Mesenchymal stem cell (in vitro differentiated cells and primary cell): Measurements from ENCODE around the gene DONSON. TPM values are rescaled to one million over a fixed set of nuclear protein-coding genes. Genes with fewer than 3 reads are reported as not detected.
A peak's percentile ranks its signal among the peaks of the same experiment; 100 is the strongest.
"Not testable (repeated sequence)": the region's sequence is repeated elsewhere in the genome, so short reads cannot be mapped to it uniquely, and the experiment has no call there.

ENCODE experiments used
- DNase-seq: peaks from one replicate; pipeline ENCODE4 v3.0.0-alpha.2; 2013
- H2AFZ ChIP-seq: one replicate; pipeline ENCODE4 v1.6.1; 2013; ENCODE audit warnings: low read depth, mild to moderate bottlenecking, control low read depth, inconsistent platforms, low read length, moderate library complexity
- H2AK5ac ChIP-seq: 2 replicates; pipeline ENCODE4 v1.6.1; 2013; ENCODE audit warnings: low read length, moderate library complexity, mild to moderate bottlenecking, inconsistent platforms; ENCODE audit not compliant: severe bottlenecking
- H2BK120ac ChIP-seq: one replicate; pipeline ENCODE4 v1.6.1; 2013; ENCODE audit warnings: low read depth, mild to moderate bottlenecking, inconsistent platforms, low read length, moderate library complexity
- H2BK12ac ChIP-seq, 2 experiments: one replicate each; pipeline ENCODE4 v1.6.1; 2013; ENCODE audit warnings: inconsistent platforms in 2 of 2, low read length in 2 of 2, mild to moderate bottlenecking in 2 of 2, moderate library complexity in 2 of 2, control low read depth in 1 of 2
- H2BK15ac ChIP-seq: one replicate; pipeline ENCODE4 v1.6.1; 2013; ENCODE audit warnings: mild to moderate bottlenecking, low read depth, inconsistent platforms; ENCODE audit not compliant: poor library complexity, severe bottlenecking
- H2BK5ac ChIP-seq: 2 replicates; pipeline ENCODE4 v1.6.1; 2013; ENCODE audit warnings: low read depth, mild to moderate bottlenecking, low read length, control low read depth, inconsistent platforms; ENCODE audit not compliant: poor library complexity, severe bottlenecking
- H3K14ac ChIP-seq, 2 experiments: one replicate each; pipeline ENCODE4 v1.6.1; 2013; ENCODE audit warnings: inconsistent platforms in 2 of 2, low read length in 2 of 2, control low read depth in 1 of 2, mild to moderate bottlenecking in 1 of 2, moderate library complexity in 1 of 2
- H3K18ac ChIP-seq, 2 experiments: one replicate each; pipeline ENCODE4 v1.6.1; 2013; ENCODE audit warnings: inconsistent platforms in 2 of 2, low read length in 2 of 2, control low read depth in 1 of 2, low read depth in 1 of 2, mild to moderate bottlenecking in 1 of 2
- H3K23ac ChIP-seq, 2 experiments: one replicate each; pipeline ENCODE4 v1.6.1; 2013; ENCODE audit warnings: inconsistent platforms in 2 of 2, low read length in 2 of 2, mild to moderate bottlenecking in 2 of 2, moderate library complexity in 2 of 2, control low read depth in 1 of 2
- H3K27ac ChIP-seq: 2 replicates; pipeline ENCODE4 v1.5.1; 2013; ENCODE audit warnings: mild to moderate bottlenecking, moderate library complexity, low read length, control low read depth, inconsistent platforms; ENCODE audit not compliant: poor library complexity, severe bottlenecking
- H3K27me3 ChIP-seq, 2 experiments: 2 replicates each; pipeline versions ENCODE4 v1.6.1 to v1.7.0; 2013; ENCODE audit warnings: low read length in 2 of 2, mild to moderate bottlenecking in 2 of 2, moderate library complexity in 2 of 2, control low read depth in 1 of 2, inconsistent platforms in 1 of 2; ENCODE audit not compliant: control insufficient read depth in 1 of 2, insufficient read depth in 1 of 2
- H3K36me3 ChIP-seq, 2 experiments: 2 replicates each; pipeline versions ENCODE4 v1.6.1 to v1.7.0; 2013; ENCODE audit warnings: low read length in 2 of 2, control low read depth in 1 of 2, inconsistent platforms in 1 of 2, low read depth in 1 of 2, mild to moderate bottlenecking in 1 of 2; ENCODE audit not compliant: insufficient read depth in 2 of 2, control insufficient read depth in 1 of 2
- H3K4ac ChIP-seq, 2 experiments: one replicate each; pipeline ENCODE4 v1.6.1; 2013; ENCODE audit warnings: inconsistent platforms in 2 of 2, low read length in 2 of 2, mild to moderate bottlenecking in 2 of 2, moderate library complexity in 2 of 2, control low read depth in 1 of 2, low read depth in 1 of 2
- H3K4me1 ChIP-seq: 2 replicates; pipeline ENCODE4 v1.6.1; 2013; ENCODE audit warnings: low read depth, low read length, control low read depth; ENCODE audit not compliant: control insufficient read depth, insufficient read depth
- H3K4me2 ChIP-seq: 2 replicates; pipeline ENCODE4 v1.6.1; 2013; ENCODE audit warnings: low read length, mild to moderate bottlenecking, inconsistent platforms; ENCODE audit not compliant: poor library complexity, severe bottlenecking
- H3K4me3 ChIP-seq, 2 experiments: 2 replicates each; pipeline versions ENCODE4 v1.5.1 to v1.7.0; 2013; ENCODE audit warnings: low read length in 2 of 2, mild to moderate bottlenecking in 2 of 2, control low read depth in 1 of 2, low read depth in 1 of 2; ENCODE audit not compliant: insufficient read depth in 1 of 2
- H3K79me1 ChIP-seq: replicated peaks from 2 replicates; pipeline ENCODE4 v1.6.1; 2013; ENCODE audit warnings: mild to moderate bottlenecking, control low read depth, low read length, inconsistent platforms; ENCODE audit not compliant: poor library complexity, severe bottlenecking
- H3K9ac ChIP-seq: 2 replicates; pipeline ENCODE4 v1.7.0; 2013; ENCODE audit warnings: mild to moderate bottlenecking, low read length, moderate library complexity
- H3K9me3 ChIP-seq: 2 replicates; pipeline ENCODE4 v1.7.0; 2013; ENCODE audit warnings: mild to moderate bottlenecking, low read length; ENCODE audit not compliant: control insufficient read depth
- H4K8ac ChIP-seq: one replicate; pipeline ENCODE4 v1.6.1; 2013; ENCODE audit warnings: inconsistent platforms, mild to moderate bottlenecking, low read length, moderate library complexity
- H4K91ac ChIP-seq: one replicate; pipeline ENCODE4 v1.6.1; 2013; ENCODE audit warnings: mild to moderate bottlenecking, low read length, inconsistent platforms
- WGBS: methylation state at CpG from one replicate; pipeline ENCODE4 v1.1.7; 2013; ENCODE audit warnings: mixed read lengths; 5-methylcytosine and 5-hydroxymethylcytosine counted together
- polyA plus RNA-seq, 2 experiments: library from polyadenylated mRNA; stranded (reverse); fragments of 200-250 nt; gene quantifications; one replicate each; pipeline ENCODE4 v1.2.3, GENCODE V29; 2013

DONSON gene
- polyA plus RNA-seq (2013, experiment 1 of 2), result 11.2 TPM
- polyA plus RNA-seq (2013, experiment 2 of 2), result 11.9 TPM

GRCh38 chr21:33588485-33589335 is at the start of gene DONSON:
Gene DONSON, minus strand, starts transcription at chr21:33588684. Its CDS starts 43 bp downstream, at chr21:33588641.
- Histone ChIP-seq H3K9me3 (no peaks in the 10 kb centered on the region), H2BK120ac (peak within 1 kb of the TSS; percentile 73), H3K9ac (peak within 1 kb of the TSS; percentile 92), H3K18ac (peak within 1 kb of the TSS; percentile 80 to 86), H3K4ac (peak within 1 kb of the TSS; percentile 35 to 79), H3K27me3 (no peaks in the 10 kb centered on the region), H3K4me1 (peaks cover 3% of the 10 kb centered on the region), H3K79me1 (peaks cover 15% of the 10 kb centered on the region), H3K4me3 (peak within 1 kb of the TSS; percentile 92), H2BK12ac (no peak within 1 kb of the TSS), H2BK15ac (peak within 1 kb of the TSS; percentile 90), H2AK5ac (no peak within 1 kb of the TSS), H2AFZ (peak within 1 kb of the TSS; percentile 81), H4K91ac (peak within 1 kb of the TSS; percentile 61), H4K8ac (peak within 1 kb of the TSS; percentile 50), H3K27ac (peak within 1 kb of the TSS; percentile 68), H3K36me3 (peaks cover 0 to 31% of the 10 kb centered on the region in 2 experiments), H3K14ac (peak within 1 kb of the TSS in 1 of 2 experiments; percentile 95), H3K4me2 (peak within 1 kb of the TSS; percentile 96), H3K23ac (peak within 1 kb of the TSS; percentile 89 to 96), H2BK5ac (peak within 1 kb of the TSS; percentile 57)
- under 1% methylated on average over 55 of the region's 78 CpGs for WGBS
- peak; percentile 82 for DNase-seq

- Histone ChIP-seq H3K79me1 (peaks cover 6% of the 10 kb centered on the region), H3K4ac (no peak overlapping the region), H3K4me1 (no peaks in the 10 kb centered on the region), H2AK5ac (no peak overlapping the region), H3K4me3 (no peak overlapping the region), H3K9me3 (no peaks in the 10 kb centered on the region), H3K14ac (no peak overlapping the region), H3K4me2 (no peak overlapping the region), H4K8ac (no peak overlapping the region), H2BK5ac (no peak overlapping the region), H3K27ac (no peak overlapping the region), H3K9ac (no peak overlapping the region), H3K36me3 (peaks cover 7 to 41% of the 10 kb centered on the region in 2 experiments), H3K27me3 (no peaks in the 10 kb centered on the region), H4K91ac (no peak overlapping the region), H2BK15ac (no peak overlapping the region), H2AFZ (no peak overlapping the region), H2BK120ac (no peak overlapping the region), H2BK12ac (no peak overlapping the region), H3K23ac (no peak overlapping the region), H3K18ac (no peak overlapping the region)
- WGBS, result 96% methylated on average over 2 of the region's 2 CpGs
- DNase-seq, result no peak
Measured at GRCh38 chr21:33634254-33634653, 45.8 kb upstream of the DONSON start.

GRCh38 chr21:33626151-33626550 is 37.7 kb upstream of the DONSON start:
- not testable (repeated sequence) for H4K8ac ChIP-seq, H3K23ac ChIP-seq, H2BK12ac ChIP-seq, H3K9me3 ChIP-seq, DNase-seq, H3K4me1 ChIP-seq, H3K9ac ChIP-seq, H2AFZ ChIP-seq, H2BK15ac ChIP-seq, H2BK120ac ChIP-seq, H2BK5ac ChIP-seq, H3K4me3 ChIP-seq, H3K27me3 ChIP-seq, H3K18ac ChIP-seq, H3K14ac ChIP-seq, H4K91ac ChIP-seq, H3K4me2 ChIP-seq, H3K27ac ChIP-seq, H2AK5ac ChIP-seq, H3K4ac ChIP-seq
- H3K36me3 ChIP-seq, result peaks cover 23 to 60% of the 10 kb centered on the region in 2 experiments
- 95% methylated on average over 7 of the region's 7 CpGs for WGBS
- peaks cover 23% of the 10 kb centered on the region for H3K79me1 ChIP-seq

GRCh38 chr21:33622253-33622652 is 33.8 kb upstream of the DONSON start:
- no peak overlapping the region for H2BK12ac ChIP-seq
- H2AK5ac ChIP-seq, result no peak overlapping the region
- no peak overlapping the region for H2BK120ac ChIP-seq
- H3K4me2 ChIP-seq, result no peak overlapping the region
- H4K91ac ChIP-seq, result no peak overlapping the region
- H3K23ac ChIP-seq, result no peak overlapping the region
- no peak overlapping the region for H2AFZ ChIP-seq
- no peak overlapping the region for H3K4me3 ChIP-seq
- H3K27ac ChIP-seq, result no peak overlapping the region
- H2BK5ac ChIP-seq, result no peak overlapping the region
- H3K14ac ChIP-seq, result no peak overlapping the region
- H3K4me1 ChIP-seq, result no peaks in the 10 kb centered on the region
- H3K18ac ChIP-seq, result no peak overlapping the region
- no peaks in the 10 kb centered on the region for H3K27me3 ChIP-seq
- H3K9me3 ChIP-seq, result no peaks in the 10 kb centered on the region
- no peak overlapping the region for H3K4ac ChIP-seq
- peaks cover 18% of the 10 kb centered on the region for H3K79me1 ChIP-seq
- H3K9ac ChIP-seq, result no peak overlapping the region
- no peak for DNase-seq
- H4K8ac ChIP-seq, result no peak overlapping the region
- peaks cover 16 to 62% of the 10 kb centered on the region in 2 experiments for H3K36me3 ChIP-seq
- no peak overlapping the region for H2BK15ac ChIP-seq
